ENCODE data around the gene RHBDF2.

Gene RHBDF2

DNA sequence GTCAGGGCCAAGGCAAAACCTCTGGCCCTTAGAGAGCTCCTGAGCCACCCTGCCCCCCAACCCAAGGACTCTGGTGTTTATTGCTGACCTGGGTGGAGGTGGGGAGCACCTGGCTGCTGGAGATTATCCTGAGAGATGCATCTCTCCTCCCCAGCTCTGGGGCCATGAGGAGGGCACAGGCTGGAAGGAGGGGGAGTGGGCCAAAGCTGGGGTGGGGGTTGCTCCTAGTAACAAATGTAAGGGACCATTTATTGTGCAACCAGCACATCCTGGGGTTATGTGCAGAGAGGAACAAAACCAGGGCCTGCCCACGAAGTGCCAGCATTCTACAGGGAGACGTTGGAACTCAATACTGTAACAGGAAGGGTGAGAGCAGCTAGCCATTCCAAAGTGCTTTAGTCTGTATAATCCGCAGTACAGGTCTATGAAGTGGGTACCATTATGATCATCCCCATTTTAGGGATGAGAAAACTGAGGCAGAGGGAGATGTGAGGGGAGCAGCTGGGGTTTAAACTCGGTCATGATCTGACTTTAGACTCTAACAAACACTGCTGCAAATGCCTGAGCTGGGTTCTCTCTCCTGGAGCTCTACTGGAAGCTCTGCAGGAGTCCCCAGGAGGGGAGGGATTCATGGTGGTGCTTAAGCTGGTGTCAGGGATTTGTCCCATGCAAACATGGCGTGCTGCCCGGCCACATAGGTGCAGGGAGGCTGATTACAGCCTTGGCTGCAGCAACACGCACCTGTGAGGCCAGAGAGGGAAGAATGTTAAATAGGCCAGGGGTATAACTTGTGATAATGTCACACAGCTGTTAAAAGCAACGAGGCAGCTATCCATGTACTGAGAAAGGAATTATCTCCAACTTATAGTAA lies 1.4 kb upstream of the RHBDF2 start:
- ATAC-seq = no peak
- Mint-ChIP-seq H3K4me3 (no peak overlapping the region), H3K27ac (no peak overlapping the region)

DNA sequence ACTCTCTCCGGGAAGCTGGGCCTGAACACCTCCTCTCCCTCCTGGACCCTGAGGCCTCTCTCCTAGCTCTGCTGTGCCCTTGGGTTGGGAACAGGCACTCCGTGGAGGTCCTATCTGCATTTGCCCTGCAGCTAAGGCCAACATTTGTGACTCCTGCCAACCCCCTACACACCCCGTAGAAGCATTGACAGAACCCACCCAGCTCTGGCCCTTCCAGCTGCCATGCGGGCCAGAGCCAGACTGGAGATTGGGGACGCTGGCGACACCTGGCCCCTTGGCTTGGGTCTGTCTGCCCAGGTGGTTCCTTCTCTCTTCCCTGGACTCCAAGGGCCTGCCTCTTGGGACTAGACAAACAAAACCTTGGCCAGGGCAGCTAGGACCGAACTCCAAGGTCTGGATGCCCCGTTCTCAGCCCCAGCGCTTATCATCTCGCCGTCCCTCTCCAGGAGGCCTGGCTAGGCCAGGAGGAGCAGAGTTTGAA lies 644 bp upstream of the RHBDF2 start:
- Mint-ChIP-seq H3K9me3 (no peaks in the 10 kb centered on the region), H3K27ac (peak overlapping the region; percentile 79), H3K4me1 (peaks cover 51% of the 10 kb centered on the region), H3K4me3 (peak overlapping the region; percentile 88), H3K36me3 (ENCODE audit: low read depth) (peaks cover 2% of the 10 kb centered on the region), H3K27me3 (no peaks in the 10 kb centered on the region)
- ATAC-seq (no peak), DNase-seq (no peak)

More for the DNA sequence above, 1.4 kb upstream of the RHBDF2 start:
- Mint-ChIP-seq H3K9me3 (no peaks in the 10 kb centered on the region), H3K27me3 (no peaks in the 10 kb centered on the region), H3K36me3 (ENCODE audit: low read depth) (peaks cover 2% of the 10 kb centered on the region), H3K4me1 (peaks cover 45% of the 10 kb centered on the region)
- DNase-seq = no peak

DNA sequence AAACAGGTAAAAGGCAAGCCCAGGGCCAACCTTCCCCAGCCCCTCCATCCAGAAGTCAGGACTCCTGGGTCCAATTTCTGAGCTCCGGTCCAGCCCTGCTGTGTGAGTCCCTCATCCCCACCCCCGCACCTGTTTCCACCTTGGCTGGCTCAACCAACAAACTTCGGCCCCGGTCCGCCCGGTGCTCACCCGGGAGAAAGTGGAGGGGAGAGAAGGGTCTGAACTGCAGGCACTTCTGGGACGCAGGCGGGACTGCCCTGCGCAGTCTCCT lies 541 bp downstream of the RHBDF2 start:
- Mint-ChIP-seq H3K27me3 (no peaks in the 10 kb centered on the region), H3K27ac (peak overlapping the region; percentile 66), H3K36me3 (ENCODE audit: low read depth) (peaks cover 2% of the 10 kb centered on the region), H3K9me3 (no peaks in the 10 kb centered on the region), H3K4me3 (peak overlapping the region; percentile 88), H3K4me1 (peaks cover 54% of the 10 kb centered on the region)
- ATAC-seq (peak; percentile 18), DNase-seq (no peak)

DNA sequence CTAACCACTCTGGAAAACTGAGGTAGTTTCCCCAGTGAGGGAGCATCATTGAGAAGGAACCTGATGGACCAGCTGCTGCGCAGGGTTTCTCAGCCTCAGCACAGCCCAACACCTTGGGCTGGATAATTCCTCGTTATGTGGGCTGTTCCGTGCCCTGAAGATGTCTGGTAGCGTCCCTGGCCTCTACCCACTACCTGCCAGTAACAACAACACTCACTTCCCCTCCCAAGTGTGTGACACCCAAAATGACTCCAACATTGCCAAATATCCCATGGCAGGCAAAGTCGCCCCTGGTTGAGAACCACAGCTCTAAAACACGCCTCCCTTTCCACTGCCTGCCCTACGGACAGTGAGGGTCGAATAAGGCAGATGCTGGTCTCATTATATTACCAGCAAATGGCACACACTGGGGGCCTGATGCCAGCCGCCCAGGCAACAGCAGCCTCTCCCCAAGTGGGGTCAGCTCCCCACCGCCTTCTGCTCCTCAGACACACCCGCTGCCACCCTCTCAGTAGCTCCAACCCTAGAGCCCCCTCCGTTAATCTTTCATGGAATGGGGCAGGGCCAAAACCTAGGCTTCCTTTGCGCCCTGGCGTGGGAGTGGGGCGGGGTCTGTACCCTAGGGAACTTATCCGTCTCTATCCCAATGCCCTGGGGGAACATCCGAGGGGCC lies 1.0 kb downstream of the RHBDF2 start:
- no peak for ATAC-seq
- H3K4me3 Mint-ChIP-seq = peak overlapping the region; percentile 88
- no peaks in the 10 kb centered on the region for H3K27me3 Mint-ChIP-seq
- H3K4me1 Mint-ChIP-seq = peaks cover 55% of the 10 kb centered on the region
- no peaks in the 10 kb centered on the region for H3K9me3 Mint-ChIP-seq
- H3K36me3 Mint-ChIP-seq (ENCODE audit: low read depth) = peaks cover 2% of the 10 kb centered on the region
- peak overlapping the region; percentile 66 for H3K27ac Mint-ChIP-seq
- no peak for DNase-seq

DNA sequence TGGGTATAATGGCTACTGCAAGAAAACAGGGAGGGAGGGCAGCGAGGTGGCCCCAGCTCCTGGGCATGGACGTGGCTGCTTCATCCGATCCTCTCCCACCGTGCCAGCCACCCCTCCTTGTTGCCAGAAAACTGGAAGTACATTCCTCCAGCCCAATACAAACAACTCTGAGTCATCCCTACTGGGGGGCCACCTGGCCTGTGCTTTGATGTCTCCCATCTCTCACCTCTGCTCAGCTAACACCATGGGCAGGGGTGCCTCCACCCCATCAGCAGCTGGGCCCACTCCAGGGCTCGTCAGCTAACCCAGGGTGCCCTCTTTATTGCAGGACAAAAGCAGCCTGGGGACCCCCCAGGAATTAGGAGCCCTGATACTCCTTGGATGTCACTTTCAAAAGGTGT lies 2.0 kb downstream of the RHBDF2 start:
- DNase-seq (no peak), ATAC-seq (no peak)
- H3K4me1 Mint-ChIP-seq = peaks cover 62% of the 10 kb centered on the region
- H3K27ac Mint-ChIP-seq = no peak overlapping the region
- no peaks in the 10 kb centered on the region for H3K27me3 Mint-ChIP-seq
- no peaks in the 10 kb centered on the region for H3K9me3 Mint-ChIP-seq
- peaks cover 2% of the 10 kb centered on the region for H3K36me3 Mint-ChIP-seq (ENCODE audit: low read depth)
- peak overlapping the region; percentile 88 for H3K4me3 Mint-ChIP-seq

DNA sequence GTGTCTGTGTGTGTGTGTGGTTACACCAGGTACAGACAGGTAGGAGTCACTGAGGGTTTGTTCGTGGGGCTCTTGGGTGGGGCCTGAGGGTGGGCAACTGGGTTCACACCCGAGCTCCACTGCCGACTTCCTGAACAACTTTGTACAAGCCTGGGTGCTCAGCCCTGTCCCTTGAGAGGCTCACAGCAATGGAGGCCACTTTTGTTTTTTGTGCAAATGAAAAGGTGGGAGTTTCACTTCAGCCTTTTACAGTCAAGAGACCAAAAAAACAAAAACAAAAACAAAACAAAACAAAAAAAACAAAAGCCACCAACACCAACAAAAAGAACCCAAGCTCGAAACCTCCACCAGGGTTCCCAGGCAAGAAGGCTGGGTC lies 2.4 kb downstream of the RHBDF2 start:
- H3K9me3 Mint-ChIP-seq = no peaks in the 10 kb centered on the region
- peak overlapping the region; percentile 88 for H3K4me3 Mint-ChIP-seq
- peaks cover 2% of the 10 kb centered on the region for H3K36me3 Mint-ChIP-seq (ENCODE audit: low read depth)
- DNase-seq (no peak), ATAC-seq (no peak)
- H3K27ac Mint-ChIP-seq = peak overlapping the region; percentile 54
- no peaks in the 10 kb centered on the region for H3K27me3 Mint-ChIP-seq
- H3K4me1 Mint-ChIP-seq = peaks cover 66% of the 10 kb centered on the region

DNA sequence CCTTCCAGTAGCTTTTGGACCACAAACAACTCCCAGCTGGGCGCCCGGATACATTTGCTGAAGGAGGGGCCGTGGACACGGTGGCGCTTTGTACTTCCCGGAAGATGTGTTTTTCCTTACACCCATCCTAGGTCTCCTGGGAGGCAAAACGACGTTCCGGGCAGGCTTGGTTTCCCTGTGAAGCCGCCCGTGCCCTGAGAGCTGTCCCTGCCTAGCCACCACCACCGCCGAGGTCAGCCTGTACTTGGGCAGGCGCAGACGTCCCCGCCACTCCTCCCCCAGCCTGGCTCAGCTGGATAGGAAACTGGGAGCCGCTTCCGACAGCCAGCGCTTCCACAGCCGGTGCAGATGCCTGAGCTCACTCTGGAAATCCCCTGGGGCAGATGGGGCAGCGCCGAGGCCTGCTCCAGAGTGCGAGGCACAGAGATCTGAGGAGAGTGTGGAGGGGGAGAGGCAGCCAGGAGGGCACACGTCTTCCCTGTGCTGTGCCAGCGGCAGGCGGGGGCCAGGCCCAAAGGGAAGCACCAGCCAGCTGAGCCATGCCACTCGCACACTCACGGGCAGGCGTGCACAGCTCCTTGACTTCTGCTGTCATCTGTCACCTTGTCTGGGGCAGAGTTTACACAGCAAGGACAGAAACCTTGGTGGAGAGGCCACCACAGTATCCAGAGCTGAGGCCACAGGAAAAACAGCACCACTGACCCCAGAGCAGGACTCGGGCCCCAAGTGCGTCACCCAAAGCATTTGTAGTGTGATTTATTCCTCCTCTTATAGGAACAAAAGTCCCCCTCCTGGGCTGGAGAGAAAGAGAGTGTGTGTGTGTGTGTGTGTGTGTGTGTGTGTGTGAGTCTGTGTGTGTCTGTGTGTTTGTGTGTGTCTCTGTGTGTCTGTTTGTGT lies 3.0 kb downstream of the RHBDF2 start:
- Mint-ChIP-seq H3K9me3 (no peaks in the 10 kb centered on the region), H3K4me1 (peaks cover 73% of the 10 kb centered on the region), H3K27ac (peak overlapping the region; percentile 54), H3K36me3 (ENCODE audit: low read depth) (peaks cover 2% of the 10 kb centered on the region), H3K4me3 (peak overlapping the region; percentile 88), H3K27me3 (no peaks in the 10 kb centered on the region)
- no peak for DNase-seq
- ATAC-seq = no peak

DNA sequence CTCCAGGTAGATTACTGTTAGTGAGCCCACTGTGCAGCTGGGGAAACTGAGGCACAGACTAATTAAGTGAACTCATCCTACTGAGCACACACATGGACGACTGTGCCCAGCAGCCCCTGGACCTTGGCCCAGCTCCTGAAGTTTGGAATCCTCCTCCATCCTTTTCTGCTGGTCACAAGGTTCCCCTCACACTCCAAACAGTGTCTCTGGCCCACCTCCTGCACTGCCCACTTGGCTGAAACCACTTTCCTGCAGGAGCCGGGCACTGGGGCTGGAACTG lies 3.6 kb downstream of the RHBDF2 start:
- peaks cover 79% of the 10 kb centered on the region for H3K4me1 Mint-ChIP-seq
- H3K9me3 Mint-ChIP-seq = no peaks in the 10 kb centered on the region
- DNase-seq (no peak), ATAC-seq (no peak)
- no peak overlapping the region for H3K4me3 Mint-ChIP-seq
- peaks cover 2% of the 10 kb centered on the region for H3K36me3 Mint-ChIP-seq (ENCODE audit: low read depth)
- no peak overlapping the region for H3K27ac Mint-ChIP-seq
- H3K27me3 Mint-ChIP-seq = no peaks in the 10 kb centered on the region

DNA sequence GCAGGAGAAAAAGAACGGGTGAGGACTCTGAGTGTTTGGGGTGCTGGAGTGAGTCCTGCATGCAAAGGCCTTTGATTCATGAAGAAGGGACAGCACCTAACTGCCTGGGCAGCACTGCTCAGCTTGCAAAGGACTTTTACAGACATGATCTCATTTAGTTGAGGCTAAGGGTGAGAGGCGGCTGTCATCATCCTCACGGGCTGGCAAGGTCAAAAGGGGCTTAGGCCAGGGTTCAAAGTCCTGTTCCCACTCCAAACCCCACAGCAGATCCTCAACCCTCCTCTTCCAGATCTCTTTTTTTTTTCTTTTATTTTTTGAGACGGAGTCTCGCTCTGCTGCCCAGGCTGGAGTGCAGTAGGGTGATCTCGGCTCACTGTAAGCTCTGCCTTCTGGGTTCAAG lies 4.8 kb downstream of the RHBDF2 start:
- Mint-ChIP-seq H3K9me3 (no peaks in the 10 kb centered on the region), H3K27me3 (no peaks in the 10 kb centered on the region), H3K4me1 (peaks cover 84% of the 10 kb centered on the region), H3K4me3 (no peak overlapping the region), H3K36me3 (ENCODE audit: low read depth) (peaks cover 2% of the 10 kb centered on the region), H3K27ac (no peak overlapping the region)
- DNase-seq (no peak), ATAC-seq (no peak)

DNA sequence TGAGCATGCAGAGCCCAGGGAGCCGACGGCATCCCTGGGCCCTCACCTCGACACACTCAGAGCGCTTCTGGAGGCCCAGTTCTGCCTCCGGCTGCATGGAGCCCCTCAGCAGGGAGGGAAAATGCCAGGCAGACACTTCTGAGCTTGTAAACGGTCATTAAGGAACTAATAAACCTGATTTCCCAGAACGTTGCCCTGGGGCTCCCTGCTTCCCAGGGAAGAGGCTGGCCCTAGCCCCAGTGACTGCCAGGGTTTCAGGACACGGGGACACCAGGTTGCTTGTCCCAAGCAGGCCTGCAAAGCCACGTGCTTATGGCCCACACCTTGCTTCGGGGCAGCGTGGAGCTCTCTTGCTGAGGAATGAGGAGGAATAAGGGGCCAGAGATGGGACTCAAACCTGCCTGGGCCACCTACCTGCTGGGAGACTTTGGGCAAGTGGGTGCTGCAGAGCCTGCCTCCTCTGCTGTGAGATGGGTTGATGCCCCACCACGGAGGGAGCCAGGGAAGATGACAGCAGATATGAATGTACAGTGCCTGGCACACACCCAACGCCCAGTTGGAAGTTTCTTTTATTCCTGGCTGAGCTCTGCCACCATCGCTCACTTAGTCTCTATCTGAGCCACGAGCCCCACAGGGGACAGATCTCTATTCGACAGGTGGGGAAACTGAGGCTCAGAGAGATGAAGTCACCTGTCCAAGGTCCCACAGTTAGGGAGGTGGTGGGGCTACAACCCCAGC lies 5.4 kb downstream of the RHBDF2 start:
- no peaks in the 10 kb centered on the region for H3K27me3 Mint-ChIP-seq
- H3K9me3 Mint-ChIP-seq = no peaks in the 10 kb centered on the region
- ATAC-seq (no peak), DNase-seq (no peak)
- H3K36me3 Mint-ChIP-seq (ENCODE audit: low read depth) = peaks cover 2% of the 10 kb centered on the region
- no peak overlapping the region for H3K27ac Mint-ChIP-seq
- H3K4me3 Mint-ChIP-seq = no peak overlapping the region
- H3K4me1 Mint-ChIP-seq = peaks cover 88% of the 10 kb centered on the region

DNA sequence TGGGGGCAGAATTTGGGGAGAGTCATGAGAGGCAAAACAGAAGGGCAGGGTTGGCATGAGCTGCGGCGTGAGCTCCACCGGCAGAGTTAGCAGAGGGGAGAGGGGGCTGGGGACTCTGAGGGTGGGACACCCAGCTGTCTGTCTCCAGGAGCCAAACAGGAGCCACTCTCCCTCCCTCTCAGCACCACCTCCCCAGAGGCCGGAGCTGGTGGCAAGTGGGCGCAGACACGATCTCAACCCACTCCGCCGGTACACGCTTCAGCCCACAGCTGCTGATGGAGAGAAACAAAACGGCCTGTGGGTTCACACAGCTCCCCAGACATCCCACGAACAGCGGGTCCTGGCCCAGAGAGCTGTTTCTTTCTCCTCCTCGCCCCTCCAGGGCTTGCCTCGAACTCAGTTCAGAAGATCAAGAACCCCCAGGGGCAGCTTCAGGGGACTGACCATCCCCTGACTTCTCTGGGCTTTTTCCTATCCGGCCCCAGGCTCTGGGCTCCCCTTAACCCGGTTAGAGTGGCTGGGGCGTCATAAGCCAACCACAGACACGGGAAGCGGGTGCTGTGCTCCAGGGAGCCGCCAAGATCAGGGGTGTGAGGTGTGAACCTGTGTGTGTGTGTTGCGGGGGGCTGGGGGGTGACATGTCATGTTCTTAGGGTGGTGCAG lies 7.6 kb downstream of the RHBDF2 start:
- peaks cover 2% of the 10 kb centered on the region for H3K36me3 Mint-ChIP-seq (ENCODE audit: low read depth)
- DNase-seq (no peak), ATAC-seq (peak; percentile 1)
- peak overlapping the region; percentile 93 for H3K27ac Mint-ChIP-seq
- H3K4me3 Mint-ChIP-seq = peak overlapping the region; percentile 73
- H3K4me1 Mint-ChIP-seq = peaks cover 68% of the 10 kb centered on the region
- no peaks in the 10 kb centered on the region for H3K27me3 Mint-ChIP-seq
- no peaks in the 10 kb centered on the region for H3K9me3 Mint-ChIP-seq

DNA sequence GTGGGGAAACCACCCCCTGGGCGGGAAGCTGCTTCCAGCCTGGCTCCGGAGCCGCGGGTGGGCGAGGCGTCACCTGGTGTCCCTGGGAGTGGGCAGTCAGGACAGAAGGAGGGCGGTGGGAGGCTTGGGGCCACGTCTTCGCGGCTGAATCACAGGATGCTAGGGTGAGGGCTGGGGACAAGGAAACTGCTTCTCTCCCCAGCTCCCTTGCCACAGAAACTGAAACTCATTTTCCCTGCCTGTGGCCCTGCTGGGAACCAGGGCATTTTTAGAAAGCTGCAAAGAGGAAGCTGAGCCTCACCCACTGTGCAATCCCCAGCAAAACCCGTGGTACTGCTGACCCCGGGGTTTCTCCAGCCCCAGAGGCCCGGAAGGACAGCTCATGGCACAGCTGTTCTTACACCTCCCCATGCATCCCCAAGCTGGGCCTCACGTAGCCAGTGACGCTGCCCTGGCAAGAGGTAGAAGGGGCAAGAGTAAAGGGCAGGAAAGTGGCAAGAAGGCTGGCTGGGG lies 8.2 kb downstream of the RHBDF2 start:
- peak; percentile 74 for ATAC-seq
- Mint-ChIP-seq H3K4me3 (peak overlapping the region; percentile 73), H3K27ac (peak overlapping the region; percentile 93), H3K36me3 (ENCODE audit: low read depth) (no peaks in the 10 kb centered on the region), H3K27me3 (no peaks in the 10 kb centered on the region), H3K9me3 (no peaks in the 10 kb centered on the region), H3K4me1 (peaks cover 65% of the 10 kb centered on the region)
- peak; percentile 70 for DNase-seq

DNA sequence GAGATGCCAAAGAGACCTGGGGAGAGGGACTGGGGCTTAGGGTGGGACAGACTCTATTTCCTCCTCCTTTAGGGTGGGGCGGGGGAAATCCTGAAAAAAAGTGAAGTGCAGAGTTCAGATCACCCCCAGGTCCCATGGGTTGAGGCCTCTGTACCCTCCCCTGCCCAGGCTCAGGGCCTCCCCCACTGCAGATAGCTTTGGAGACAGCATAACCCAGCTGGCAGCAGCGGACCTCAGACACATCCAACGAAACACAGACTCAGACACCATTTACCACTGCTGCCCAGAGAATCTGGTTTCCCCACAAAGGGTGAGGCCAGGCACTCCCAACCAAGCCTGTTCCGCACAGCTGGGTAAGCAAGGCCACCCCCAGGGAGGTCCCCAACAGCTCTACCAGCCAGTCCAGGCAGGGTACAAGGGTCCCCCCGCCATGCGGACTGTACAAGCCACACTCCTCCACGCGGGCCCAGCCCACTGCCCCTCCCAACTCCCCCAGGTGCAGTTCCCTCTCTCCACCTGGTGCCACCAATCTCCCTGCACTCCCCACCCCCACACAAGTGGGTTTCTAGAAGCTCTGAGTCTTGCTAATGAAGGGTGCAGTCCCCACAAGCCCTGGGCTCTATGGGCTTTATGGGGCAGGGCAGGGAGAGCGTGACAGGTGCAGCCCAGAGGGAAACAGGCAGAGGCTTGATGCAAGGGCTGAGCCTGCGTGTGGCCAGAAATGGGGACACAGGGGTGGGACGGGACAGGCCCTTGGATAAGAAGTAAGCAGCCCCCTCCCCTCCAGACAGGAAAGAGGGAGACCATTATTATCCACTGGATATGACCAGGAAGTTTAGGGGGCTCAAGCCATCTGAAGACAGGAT lies 8.9 kb downstream of the RHBDF2 start:
- DNase-seq = peak; percentile 52
- ATAC-seq = peak; percentile 55

More for the DNA sequence above, 8.9 kb downstream of the RHBDF2 start:
- peak overlapping the region; percentile 93 for H3K27ac Mint-ChIP-seq
- no peaks in the 10 kb centered on the region for H3K9me3 Mint-ChIP-seq
- no peaks in the 10 kb centered on the region for H3K27me3 Mint-ChIP-seq
- H3K4me1 Mint-ChIP-seq = peaks cover 58% of the 10 kb centered on the region
- peak overlapping the region; percentile 73 for H3K4me3 Mint-ChIP-seq
- peaks cover 6% of the 10 kb centered on the region for H3K36me3 Mint-ChIP-seq (ENCODE audit: low read depth)
